ENCODE measurements around the gene PRTG.
"Not testable (repeated sequence)": the region's sequence is repeated elsewhere in the genome, so short reads cannot be mapped to it uniquely, and the experiment has no call there.

The PRTG gene, protein sequence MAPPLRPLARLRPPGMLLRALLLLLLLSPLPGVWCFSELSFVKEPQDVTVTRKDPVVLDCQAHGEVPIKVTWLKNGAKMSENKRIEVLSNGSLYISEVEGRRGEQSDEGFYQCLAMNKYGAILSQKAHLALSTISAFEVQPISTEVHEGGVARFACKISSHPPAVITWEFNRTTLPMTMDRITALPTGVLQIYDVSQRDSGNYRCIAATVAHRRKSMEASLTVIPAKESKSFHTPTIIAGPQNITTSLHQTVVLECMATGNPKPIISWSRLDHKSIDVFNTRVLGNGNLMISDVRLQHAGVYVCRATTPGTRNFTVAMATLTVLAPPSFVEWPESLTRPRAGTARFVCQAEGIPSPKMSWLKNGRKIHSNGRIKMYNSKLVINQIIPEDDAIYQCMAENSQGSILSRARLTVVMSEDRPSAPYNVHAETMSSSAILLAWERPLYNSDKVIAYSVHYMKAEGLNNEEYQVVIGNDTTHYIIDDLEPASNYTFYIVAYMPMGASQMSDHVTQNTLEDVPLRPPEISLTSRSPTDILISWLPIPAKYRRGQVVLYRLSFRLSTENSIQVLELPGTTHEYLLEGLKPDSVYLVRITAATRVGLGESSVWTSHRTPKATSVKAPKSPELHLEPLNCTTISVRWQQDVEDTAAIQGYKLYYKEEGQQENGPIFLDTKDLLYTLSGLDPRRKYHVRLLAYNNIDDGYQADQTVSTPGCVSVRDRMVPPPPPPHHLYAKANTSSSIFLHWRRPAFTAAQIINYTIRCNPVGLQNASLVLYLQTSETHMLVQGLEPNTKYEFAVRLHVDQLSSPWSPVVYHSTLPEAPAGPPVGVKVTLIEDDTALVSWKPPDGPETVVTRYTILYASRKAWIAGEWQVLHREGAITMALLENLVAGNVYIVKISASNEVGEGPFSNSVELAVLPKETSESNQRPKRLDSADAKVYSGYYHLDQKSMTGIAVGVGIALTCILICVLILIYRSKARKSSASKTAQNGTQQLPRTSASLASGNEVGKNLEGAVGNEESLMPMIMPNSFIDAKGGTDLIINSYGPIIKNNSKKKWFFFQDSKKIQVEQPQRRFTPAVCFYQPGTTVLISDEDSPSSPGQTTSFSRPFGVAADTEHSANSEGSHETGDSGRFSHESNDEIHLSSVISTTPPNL

DNA sequence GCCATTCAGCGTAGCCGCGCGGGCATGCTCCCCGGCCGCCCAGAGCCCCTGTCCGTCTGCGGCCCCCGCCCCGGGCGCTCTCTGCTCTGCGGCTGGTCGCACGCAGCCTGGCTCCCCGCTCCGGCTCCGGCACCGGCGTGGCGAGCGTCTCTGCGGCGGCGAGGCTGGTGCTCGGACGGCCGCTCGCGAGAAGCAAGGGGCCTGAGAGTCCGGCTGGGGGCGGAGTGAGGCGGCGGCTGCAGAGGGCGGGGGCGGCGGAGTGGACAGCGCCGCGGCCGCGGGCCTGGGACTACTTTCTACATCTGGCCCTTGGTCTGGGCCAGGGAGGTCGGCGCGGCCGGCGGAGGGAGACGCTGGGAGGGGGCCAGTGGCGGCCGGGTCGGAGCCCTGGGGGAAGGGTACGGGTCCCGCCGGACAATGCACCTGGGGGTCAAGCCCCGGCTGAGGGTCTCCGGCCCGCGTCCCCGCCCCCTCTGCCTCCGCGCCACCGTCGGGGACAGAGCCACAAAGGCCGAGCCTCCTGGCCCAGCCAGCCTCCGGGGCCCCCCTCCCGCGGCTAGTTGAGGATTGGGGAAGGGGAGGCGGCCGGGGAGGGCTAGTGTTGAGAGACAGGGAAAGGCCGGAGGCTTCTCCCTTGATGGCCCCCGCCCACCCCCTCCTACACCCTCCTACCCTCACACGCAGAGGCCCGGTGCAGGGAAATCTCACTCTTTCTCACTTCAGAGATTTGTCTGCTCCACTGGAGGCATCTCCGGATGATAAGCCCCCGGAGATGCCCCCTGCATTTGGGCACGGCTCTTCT, at the start of gene PRTG:
Gene PRTG, minus strand, starts transcription at position 226 of the 802 bp plus-strand sequence. Its CDS starts 221 bp downstream, at position 5.
- H3K4me3 ChIP-seq (ENCODE audit: low read depth, low read length), result no peak within 1 kb of the TSS
- no peak for TF ChIP-seq POLR2A (IDR thresholded peaks at IDR 0.05; ENCODE audit: extremely low read depth, insufficient read length)
- TF ChIP-seq, protein P1, sequence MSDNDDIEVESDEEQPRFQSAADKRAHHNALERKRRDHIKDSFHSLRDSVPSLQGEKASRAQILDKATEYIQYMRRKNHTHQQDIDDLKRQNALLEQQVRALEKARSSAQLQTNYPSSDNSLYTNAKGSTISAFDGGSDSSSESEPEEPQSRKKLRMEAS (IDR thresholded peaks at IDR 0.05; ENCODE audit: low read depth, low read length), result no peak
- TF ChIP-seq, protein P2, sequence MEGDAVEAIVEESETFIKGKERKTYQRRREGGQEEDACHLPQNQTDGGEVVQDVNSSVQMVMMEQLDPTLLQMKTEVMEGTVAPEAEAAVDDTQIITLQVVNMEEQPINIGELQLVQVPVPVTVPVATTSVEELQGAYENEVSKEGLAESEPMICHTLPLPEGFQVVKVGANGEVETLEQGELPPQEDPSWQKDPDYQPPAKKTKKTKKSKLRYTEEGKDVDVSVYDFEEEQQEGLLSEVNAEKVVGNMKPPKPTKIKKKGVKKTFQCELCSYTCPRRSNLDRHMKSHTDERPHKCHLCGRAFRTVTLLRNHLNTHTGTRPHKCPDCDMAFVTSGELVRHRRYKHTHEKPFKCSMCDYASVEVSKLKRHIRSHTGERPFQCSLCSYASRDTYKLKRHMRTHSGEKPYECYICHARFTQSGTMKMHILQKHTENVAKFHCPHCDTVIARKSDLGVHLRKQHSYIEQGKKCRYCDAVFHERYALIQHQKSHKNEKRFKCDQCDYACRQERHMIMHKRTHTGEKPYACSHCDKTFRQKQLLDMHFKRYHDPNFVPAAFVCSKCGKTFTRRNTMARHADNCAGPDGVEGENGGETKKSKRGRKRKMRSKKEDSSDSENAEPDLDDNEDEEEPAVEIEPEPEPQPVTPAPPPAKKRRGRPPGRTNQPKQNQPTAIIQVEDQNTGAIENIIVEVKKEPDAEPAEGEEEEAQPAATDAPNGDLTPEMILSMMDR (IDR thresholded peaks at IDR 0.05; ENCODE audit: low read depth, low read length), result no peak
- no peak for TF ChIP-seq MYC (IDR thresholded peaks at IDR 0.05; ENCODE audit: low read depth, low read length)
- no peak for DNase-seq (ENCODE audit: low read depth)

DNA sequence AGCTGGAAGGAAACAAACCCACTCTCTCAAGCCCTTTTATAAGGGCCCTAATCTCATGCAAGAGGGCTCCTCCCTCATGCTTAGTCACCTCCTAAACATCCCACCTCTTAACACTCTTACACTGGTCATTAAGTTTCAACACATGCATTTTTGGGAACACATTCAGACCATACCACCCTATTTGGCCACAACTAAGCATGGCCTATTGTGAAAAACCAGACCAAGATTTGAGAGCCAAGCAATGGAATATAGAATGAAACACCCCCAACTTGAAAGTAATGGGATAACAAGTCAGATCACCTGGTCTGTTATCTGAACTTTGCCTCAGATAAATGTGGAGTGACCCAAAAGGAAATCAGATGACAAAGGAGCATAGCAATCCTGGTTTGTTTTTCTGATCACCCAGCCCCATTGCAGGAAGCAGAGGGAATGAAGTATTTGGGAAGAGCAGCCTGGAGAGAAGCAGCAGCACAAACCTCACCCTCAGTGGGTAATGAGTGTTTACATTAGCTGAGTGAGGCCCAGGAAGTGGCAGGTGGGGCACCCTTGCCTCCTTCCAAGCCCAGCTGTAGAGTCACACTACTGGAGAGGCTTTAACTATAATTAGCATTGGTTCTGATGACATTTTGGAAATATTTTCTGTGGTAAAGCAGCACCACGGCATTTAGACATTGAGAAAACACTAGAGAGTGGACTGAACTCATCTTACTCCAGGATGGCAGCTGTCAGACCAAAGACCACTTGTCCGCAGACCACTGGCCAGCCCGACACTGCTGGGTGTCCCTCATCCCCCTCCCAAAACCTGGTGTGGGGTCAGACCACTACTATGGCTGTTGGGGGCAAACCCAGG, 48.8 kb upstream of the PRTG start:
- DNase-seq (ENCODE audit: low read depth), result peak; percentile 12

DNA sequence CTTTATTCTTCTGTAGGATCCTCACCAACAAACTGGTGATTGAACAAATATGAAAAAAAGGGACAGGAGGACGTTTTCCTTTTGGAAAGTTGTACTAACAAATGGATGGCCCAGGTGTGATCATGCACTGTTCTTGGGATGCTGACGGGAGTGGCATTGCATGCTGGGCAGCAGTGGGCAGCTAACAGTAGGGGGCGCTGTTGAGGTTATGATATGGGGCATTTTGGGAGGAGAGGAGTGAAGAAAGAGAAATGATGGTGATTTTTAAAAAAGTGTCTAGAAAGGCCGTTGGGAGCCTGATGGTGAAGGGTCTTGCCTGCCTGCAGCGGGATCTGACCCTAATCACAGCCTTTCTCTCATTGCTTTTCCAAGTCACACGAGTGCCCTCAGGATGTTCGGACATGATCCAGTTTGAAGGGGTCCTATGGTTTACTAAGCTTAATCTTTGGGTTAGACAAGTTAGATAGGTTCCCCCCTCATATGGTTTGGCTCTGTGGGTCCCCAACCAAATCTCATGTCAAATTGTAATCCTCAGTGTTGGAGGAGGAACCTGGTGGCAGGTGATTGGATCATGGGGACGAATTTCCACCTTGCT, 46.2 kb upstream of the PRTG start:
- DNase-seq (ENCODE audit: low read depth), result peak; percentile 28
- H3K4me3 ChIP-seq (ENCODE audit: low read depth, low read length), result no peak overlapping the region
- TF ChIP-seq, protein P2 (IDR thresholded peaks at IDR 0.05; ENCODE audit: low read depth, low read length), result peak; percentile 67
- TF ChIP-seq, protein P1 (IDR thresholded peaks at IDR 0.05; ENCODE audit: low read depth, low read length), result no peak

More for the DNA sequence above, 48.8 kb upstream of the PRTG start:
- TF ChIP-seq POLR2A (IDR thresholded peaks at IDR 0.05; ENCODE audit: extremely low read depth, insufficient read length) (no peak), MYC (IDR thresholded peaks at IDR 0.05; ENCODE audit: low read depth, low read length) (no peak)
- TF ChIP-seq, protein P2 (IDR thresholded peaks at IDR 0.05; ENCODE audit: low read depth, low read length), result no peak
- TF ChIP-seq, protein P1 (IDR thresholded peaks at IDR 0.05; ENCODE audit: low read depth, low read length), result no peak
- no peak overlapping the region for H3K4me3 ChIP-seq (ENCODE audit: low read depth, low read length)

DNA sequence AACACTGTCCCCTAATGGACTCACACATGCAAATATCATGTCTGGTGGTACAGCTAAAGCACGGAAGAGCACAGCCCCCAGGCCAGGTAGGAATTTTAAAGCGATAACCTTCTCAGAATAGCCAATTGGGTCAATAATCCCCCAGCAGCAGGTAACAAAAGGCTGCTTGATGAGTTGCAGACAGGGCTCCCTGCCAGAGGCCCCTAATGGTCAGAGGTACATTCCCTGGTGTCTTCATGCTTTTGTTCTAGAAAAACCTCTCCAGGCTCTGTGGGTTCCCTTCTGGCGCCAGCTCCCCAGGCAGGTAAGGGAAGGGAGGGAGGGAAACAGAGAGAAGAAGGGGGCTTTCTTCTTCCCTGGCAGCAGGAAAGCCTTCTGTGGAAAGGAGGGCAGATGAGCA, 43.4 kb upstream of the PRTG start:
- TF ChIP-seq, protein P2 (IDR thresholded peaks at IDR 0.05; ENCODE audit: low read depth, low read length), result no peak
- TF ChIP-seq POLR2A (IDR thresholded peaks at IDR 0.05; ENCODE audit: extremely low read depth, insufficient read length) (no peak), MYC (IDR thresholded peaks at IDR 0.05; ENCODE audit: low read depth, low read length) (no peak)
- no peak for DNase-seq (ENCODE audit: low read depth)
- H3K4me3 ChIP-seq (ENCODE audit: low read depth, low read length), result no peak overlapping the region

DNA sequence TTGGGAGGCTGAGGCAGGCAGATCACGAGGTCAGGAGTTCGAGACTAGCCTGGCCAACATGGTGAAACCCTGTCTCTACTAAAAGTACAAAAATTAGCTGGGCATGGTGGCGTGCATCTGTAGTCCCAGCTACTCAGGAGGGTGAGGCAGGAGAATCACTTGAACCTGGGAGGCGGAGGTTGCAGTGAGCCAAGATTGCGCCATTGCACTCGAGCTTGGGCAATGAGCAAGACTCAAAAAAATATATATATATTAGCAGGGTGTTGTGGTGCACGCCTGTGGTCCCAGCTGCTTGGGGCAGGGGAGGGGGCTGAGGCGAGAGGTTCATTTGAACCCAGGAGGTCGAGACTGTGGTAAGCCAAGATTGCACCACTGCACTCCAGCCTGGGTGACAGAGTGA, 42.6 kb upstream of the PRTG start:
- peak; percentile 47 for DNase-seq (ENCODE audit: low read depth)
- H3K4me3 ChIP-seq (ENCODE audit: low read depth, low read length), result not testable (repeated sequence)

All from NB4 (cell line).